Urinary bladder (tissue), 4 donors: ENCODE results near the gene NR1H4. TPM values are rescaled to one million over a fixed set of nuclear protein-coding genes. Genes with fewer than 3 reads are reported as not detected.

Experiments
- DNase-seq: peaks from one replicate; pipeline ENCODE4 v3.0.0-alpha.2; 2015; ENCODE audit errors: extremely low spot score
- H3K27ac ChIP-seq: one replicate; pipeline ENCODE4 v1.5.1; 2013; ENCODE audit warnings: low read depth, mild to moderate bottlenecking, moderate library complexity
- H3K36me3 ChIP-seq: one replicate; pipeline ENCODE4 v1.6.1; 2013; ENCODE audit warnings: mild to moderate bottlenecking, moderate library complexity; ENCODE audit not compliant: insufficient read depth
- H3K4me1 ChIP-seq: one replicate; pipeline ENCODE4 v1.6.1; 2013; ENCODE audit warnings: mild to moderate bottlenecking, moderate library complexity; ENCODE audit not compliant: insufficient read depth
- H3K4me3 ChIP-seq: one replicate; pipeline ENCODE4 v1.5.1; 2013; ENCODE audit warnings: low read depth, low read length
- whole genome bisulfite sequencing: extraction: QIAGEN DNeasy Blood & Tissue Kit; methylation state at CpG from one replicate; pipeline ENCODE4 v1.1.7; 2013; 5-methylcytosine and 5-hydroxymethylcytosine counted together
- polyA plus RNA-seq: library from polyadenylated mRNA; stranded (reverse); fragments of 200-250 nt; gene quantifications from one replicate; pipeline ENCODE4 v1.2.3, GENCODE V29; 2013
- total RNA-seq: library from RNA; depleted of rRNA; stranded (reverse); fragments of >200 nt; gene quantifications from one replicate; pipeline ENCODE4 v1.2.3, GENCODE V29; 2014
- donor health status: healthy with polysubstance abuse.
- donor health status: healthy.

NR1H4 gene
- total and polyA plus RNA-seq, 2 donors = 1.9 to 3.2 TPM

DNA sequence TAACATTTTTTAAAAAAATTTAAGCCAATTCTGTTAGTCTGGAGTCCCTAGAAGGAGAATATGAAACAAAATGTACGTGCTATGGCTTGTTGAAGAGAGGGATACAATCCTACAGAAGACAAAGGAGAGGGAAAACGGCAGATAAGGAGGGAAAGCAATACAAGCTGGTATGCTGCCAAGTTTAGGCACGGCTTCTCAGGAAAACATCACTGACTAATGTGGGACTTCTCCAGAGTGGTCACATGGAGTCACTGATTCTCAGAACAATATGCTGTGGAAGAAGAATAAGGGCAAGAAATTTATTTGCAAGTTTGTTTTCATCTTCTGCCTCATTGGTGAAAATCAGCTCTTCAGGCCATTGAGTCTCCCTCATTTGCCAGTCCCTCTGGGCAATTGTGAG lies 22.9 kb upstream of the NR1H4 start:
- WGBS = 35% methylated on average over 3 of the region's 3 CpGs
- Histone ChIP-seq H3K27ac (no peak overlapping the region), H3K36me3 (no peaks in the 10 kb centered on the region), H3K4me3 (no peak overlapping the region), H3K4me1 (no peaks in the 10 kb centered on the region)
- no peak for DNase-seq

DNA sequence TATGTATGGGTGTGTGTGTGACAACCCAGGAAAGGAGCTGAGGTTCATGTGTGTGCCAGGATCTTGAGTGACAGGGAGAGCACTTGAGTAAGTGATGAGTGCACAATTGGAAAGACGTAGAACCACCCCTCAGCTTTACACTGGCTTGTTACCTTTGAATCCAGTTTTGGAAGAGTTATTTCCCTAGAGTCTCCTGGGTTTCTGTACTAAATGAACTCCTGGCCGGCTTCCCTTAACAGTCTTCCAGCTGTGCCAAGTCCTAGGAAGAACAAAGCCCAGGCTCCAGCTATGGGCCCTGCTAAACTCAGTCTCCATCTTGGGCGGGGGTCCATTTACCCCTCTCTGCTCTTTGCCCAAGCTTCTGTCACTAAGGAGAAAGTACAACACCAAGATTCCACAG lies 19.7 kb upstream of the NR1H4 start:
- no peak overlapping the region for H3K27ac ChIP-seq
- no peak for DNase-seq
- H3K4me1 ChIP-seq = no peaks in the 10 kb centered on the region
- 31% methylated on average over 3 of the region's 3 CpGs for WGBS
- H3K4me3 ChIP-seq = no peak overlapping the region
- no peaks in the 10 kb centered on the region for H3K36me3 ChIP-seq

- no peak overlapping the region for H3K27ac ChIP-seq
- DNase-seq = no peak
- no peak overlapping the region for H3K4me3 ChIP-seq
- H3K4me1 ChIP-seq = no peaks in the 10 kb centered on the region
- 64% methylated on average over 3 of the region's 3 CpGs for WGBS
- H3K36me3 ChIP-seq = no peaks in the 10 kb centered on the region
These were observed 17.8 kb upstream of the NR1H4 start for GRCh38 chr12:100455896-100456295.

- WGBS = 82% methylated on average over 4 of the region's 4 CpGs
- Histone ChIP-seq H3K4me1 (no peaks in the 10 kb centered on the region), H3K4me3 (no peak overlapping the region), H3K27ac (no peak overlapping the region), H3K36me3 (no peaks in the 10 kb centered on the region)
- no peak for DNase-seq
These were observed 15.5 kb upstream of the NR1H4 start for GRCh38 chr12:100458191-100458590.

- Histone ChIP-seq H3K4me1 (no peaks in the 10 kb centered on the region), H3K27ac (no peak overlapping the region), H3K4me3 (no peak overlapping the region), H3K36me3 (no peaks in the 10 kb centered on the region)
- DNase-seq = no peak
- WGBS = 82% methylated on average over 3 of the region's 3 CpGs
These were observed 13.0 kb upstream of the NR1H4 start for GRCh38 chr12:100460702-100461101.

- H3K36me3 ChIP-seq = no peaks in the 10 kb centered on the region
- 84% methylated on average over 1 of the region's 1 CpG for WGBS
These were observed 12.2 kb upstream of the NR1H4 start for GRCh38 chr12:100461330-100461973.

DNA sequence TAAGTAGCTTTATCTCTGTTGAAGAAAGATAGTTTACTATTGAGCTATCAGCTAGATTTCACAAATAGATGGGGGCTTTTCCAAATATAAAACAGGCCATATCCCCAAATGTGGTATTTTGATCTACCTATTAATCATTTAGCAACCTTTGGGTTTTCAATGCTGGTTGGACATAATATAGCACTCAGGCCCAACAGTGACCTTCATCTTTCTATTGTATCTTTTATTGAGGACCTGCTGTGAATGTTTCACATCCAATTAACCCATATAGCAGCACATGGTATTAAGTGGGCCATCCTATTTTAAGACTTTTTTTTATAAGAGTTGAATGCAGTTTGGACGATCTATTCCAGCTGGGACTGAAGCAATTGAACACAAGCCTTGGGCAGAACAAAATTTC lies 10.0 kb upstream of the NR1H4 start:
- no peak for DNase-seq
- H3K36me3 ChIP-seq = no peaks in the 10 kb centered on the region
- H3K27ac ChIP-seq = no peak overlapping the region
- 39% methylated on average over 1 of the region's 1 CpG for WGBS
- no peak overlapping the region for H3K4me3 ChIP-seq
- H3K4me1 ChIP-seq = no peaks in the 10 kb centered on the region

More at GRCh38 chr12:100461330-100461973, 12.2 kb upstream of the NR1H4 start:
- no peak overlapping the region for H3K4me3 ChIP-seq
- no peak overlapping the region for H3K27ac ChIP-seq
- no peak for DNase-seq
- H3K4me1 ChIP-seq = no peaks in the 10 kb centered on the region

DNA sequence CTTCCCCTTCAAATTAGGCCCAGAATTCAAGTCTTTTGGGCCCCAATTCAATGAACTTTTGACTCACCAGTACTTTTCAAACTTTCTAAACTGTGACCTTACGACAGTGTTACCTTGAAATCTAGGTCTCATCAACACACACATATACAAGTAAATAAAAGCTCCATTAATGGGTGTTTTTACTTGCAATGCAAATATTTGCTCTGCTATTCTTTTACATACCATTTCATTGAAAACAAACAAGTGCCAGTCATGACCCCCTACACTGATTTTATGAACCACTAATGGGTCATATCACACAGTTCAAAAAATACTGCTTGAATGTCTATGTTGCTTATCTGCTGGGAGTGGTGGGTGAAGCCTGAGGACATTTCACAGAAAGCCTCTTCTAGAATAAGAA lies 9.1 kb upstream of the NR1H4 start:
- no peak for DNase-seq
- H3K4me1 ChIP-seq = no peaks in the 10 kb centered on the region
- no peak overlapping the region for H3K4me3 ChIP-seq
- H3K36me3 ChIP-seq = no peaks in the 10 kb centered on the region
- no peak overlapping the region for H3K27ac ChIP-seq
- 91% methylated on average over 1 of the region's 1 CpG for WGBS

DNA sequence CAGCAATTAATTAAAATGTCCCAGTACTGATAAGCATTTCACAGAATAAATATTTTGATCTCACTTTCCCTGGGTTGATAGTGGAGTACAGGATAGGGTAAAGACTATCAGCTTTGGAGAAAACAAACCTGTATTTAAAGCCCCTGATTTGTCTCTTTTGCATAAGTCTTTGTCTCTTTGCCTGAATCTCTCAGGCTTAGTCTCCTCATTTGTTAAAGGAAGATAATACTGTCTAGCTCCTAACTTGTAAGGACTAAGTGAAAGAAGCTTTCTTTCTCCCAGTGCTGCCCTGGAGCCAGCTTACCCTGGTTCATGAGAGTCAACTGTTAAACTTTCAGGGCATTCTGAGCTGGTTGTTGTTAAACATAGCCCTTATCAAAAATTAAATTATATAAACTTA lies 5.5 kb upstream of the NR1H4 start:
- Histone ChIP-seq H3K36me3 (no peaks in the 10 kb centered on the region), H3K4me1 (no peaks in the 10 kb centered on the region), H3K27ac (no peak overlapping the region), H3K4me3 (no peak overlapping the region)
- DNase-seq = no peak

- no peak for DNase-seq
- H3K4me1 ChIP-seq = no peaks in the 10 kb centered on the region
- no peaks in the 10 kb centered on the region for H3K36me3 ChIP-seq
- WGBS = 96% methylated on average over 2 of the region's 2 CpGs
- no peak overlapping the region for H3K4me3 ChIP-seq
- no peak overlapping the region for H3K27ac ChIP-seq
These were observed 1.3 kb upstream of the NR1H4 start for GRCh38 chr12:100472325-100472724.

- no peaks in the 10 kb centered on the region for H3K4me1 ChIP-seq
- H3K27ac ChIP-seq = no peak overlapping the region
- H3K36me3 ChIP-seq = no peaks in the 10 kb centered on the region
- DNase-seq = no peak
- no peak overlapping the region for H3K4me3 ChIP-seq
- WGBS = 20% methylated on average over 3 of the region's 3 CpGs
These were observed 483 bp upstream of the NR1H4 start for GRCh38 chr12:100473050-100473715.

- H3K4me1 ChIP-seq = no peaks in the 10 kb centered on the region
- H3K36me3 ChIP-seq = no peaks in the 10 kb centered on the region
- 83% methylated on average over 1 of the region's 1 CpG for WGBS
- no peak overlapping the region for H3K27ac ChIP-seq
- H3K4me3 ChIP-seq = no peak overlapping the region
- no peak for DNase-seq
These were observed 951 bp downstream of the NR1H4 start for GRCh38 chr12:100474617-100475016.

DNA sequence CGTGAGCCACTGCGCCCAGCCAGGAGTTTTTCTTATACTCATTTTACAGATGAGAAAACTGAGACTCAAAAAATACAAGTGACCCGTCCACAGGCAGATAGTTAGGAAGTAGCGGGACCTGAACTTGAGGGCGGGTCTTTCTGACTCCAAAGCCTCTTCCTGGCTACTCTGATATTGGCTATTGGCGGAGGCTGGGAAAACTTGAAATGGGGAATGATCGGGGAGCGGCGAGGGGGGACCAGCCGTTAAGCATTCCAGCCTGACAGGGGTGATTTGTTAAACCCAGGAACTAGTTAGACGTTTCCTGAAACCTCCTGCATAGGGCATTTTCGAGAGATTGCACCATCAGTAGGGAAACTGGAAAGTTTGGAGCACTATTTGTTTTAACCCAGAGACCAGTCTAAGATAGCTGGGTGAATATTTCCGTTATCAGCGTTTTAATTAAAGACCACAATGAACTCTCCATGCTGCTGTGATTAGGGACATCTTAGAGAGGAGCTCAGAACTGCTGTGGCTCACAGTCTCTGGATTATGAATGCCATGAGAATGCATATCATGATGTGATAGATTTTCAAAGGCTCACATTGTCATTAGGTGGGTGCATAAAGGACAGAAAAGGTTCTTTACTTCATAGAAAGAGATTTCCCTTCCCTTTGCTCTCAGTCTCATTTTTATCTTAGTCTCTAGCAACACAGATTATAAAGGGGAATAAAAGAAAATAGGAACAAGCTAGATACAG lies 2.5 kb downstream of the NR1H4 start:
- DNase-seq = no peak
- WGBS = 78% methylated on average over 14 of the region's 14 CpGs
- H3K4me3 ChIP-seq = no peak overlapping the region
- no peak overlapping the region for H3K27ac ChIP-seq
- H3K4me1 ChIP-seq = no peaks in the 10 kb centered on the region
- no peaks in the 10 kb centered on the region for H3K36me3 ChIP-seq

DNA sequence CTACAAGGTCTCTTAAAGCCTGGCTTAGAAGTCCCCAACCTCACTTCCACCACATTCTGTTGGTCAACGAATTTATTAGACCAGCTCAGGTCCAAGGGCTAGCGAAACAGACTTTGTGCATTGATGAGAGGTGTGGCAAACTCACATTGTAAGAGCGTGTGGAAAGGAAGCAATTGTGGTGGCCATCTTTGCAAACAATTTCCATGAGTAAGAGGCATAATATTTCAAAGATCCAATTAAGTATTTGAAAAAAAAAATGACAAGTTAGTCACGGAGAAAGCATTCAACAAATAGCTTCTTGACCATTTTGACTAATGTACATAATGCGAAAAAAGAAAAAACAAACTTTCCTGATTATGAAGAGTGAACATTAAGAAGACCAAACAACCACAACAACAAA lies 7.4 kb downstream of the NR1H4 start:
- H3K4me3 ChIP-seq = no peak overlapping the region
- no peaks in the 10 kb centered on the region for H3K4me1 ChIP-seq
- no peaks in the 10 kb centered on the region for H3K36me3 ChIP-seq
- H3K27ac ChIP-seq = no peak overlapping the region
- no peak for DNase-seq
- whole genome bisulfite sequencing = 83% methylated on average over 5 of the region's 5 CpGs
